HepG2 (cell line): Measurements from ENCODE around the gene ANKRD11. TPM values are rescaled to one million over a fixed set of nuclear protein-coding genes. Genes with fewer than 3 reads are reported as not detected.

Experiments
- ATAC-seq: fragments of 200-7000 bp; cut with Tn5 transposase; 3 replicates; pipeline ENCODE4 v1.9.1; 2020; ENCODE audit warnings: mild to moderate bottlenecking, moderate library complexity
- BruUV-seq: library from RNA; stranded (reverse); fragments of 400-500 nt; replicated peaks from 2 replicates; lab custom pipeline; 2021; lab: Mats Ljungman, UMichigan
- CTCF ChIA-PET: fragments of 300-600 bp; formaldehyde crosslinking; extraction: SDS; loops from one replicate; lab custom pipeline; 2021; ENCODE audit warnings: low total read pairs, inconsistent platforms, low intra/inter-chr PET ratio; lab: Yijun Ruan, JAX
- POLR2A ChIA-PET: fragments of 350-600 bp; sonication (Branson Sonifier 250); formaldehyde crosslinking; loops from one replicate; lab custom pipeline; 2020; ENCODE audit warnings: antibody characterized with exemption, inconsistent platforms; lab: Yijun Ruan, JAX
- DNase-seq: peaks from one replicate; pipeline ENCODE4 v3.0.0-alpha.2; 2015; ENCODE audit warnings: low spot score
- FAIRE-seq: peaks from 3 replicates; lab custom pipeline; 2011; peaks lifted over from hg19 to GRCh38; lab: Jason Lieb, UNC
- H2AFZ ChIP-seq: one replicate; pipeline ENCODE4 v1.6.1; 2011; ENCODE audit warnings: low read length, inconsistent platforms
- H3K27ac ChIP-seq: fragments of 300-600 bp; 3 replicates; pipeline ENCODE4 v1.8.0; 2011; ENCODE audit warnings: mixed run types, mild to moderate bottlenecking, mixed read lengths, low read length, inconsistent platforms; ENCODE audit not compliant: insufficient read depth; ENCODE audit errors: extremely low read length
- H3K27me3 ChIP-seq, 2 experiments: fragments of 200-600 bp in 1 of 2; 2 replicates in 1 of 2; 3 replicates in 1 of 2; pipeline versions ENCODE4 v1.6.0 to v1.8.0; 2011; ENCODE audit warnings: low read length in 2 of 2, mild to moderate bottlenecking in 2 of 2, moderate library complexity in 2 of 2, inconsistent platforms in 1 of 2; ENCODE audit not compliant: insufficient read depth in 2 of 2, control insufficient read depth in 1 of 2
- H3K36me3 ChIP-seq, 2 experiments: fragments of 200-600 bp in 1 of 2; replicated peaks in 1 of 2; 2 replicates in 1 of 2; 3 replicates in 1 of 2; pipeline versions ENCODE4 v1.5.1 to v1.8.0; 2011; ENCODE audit warnings: low read length in 2 of 2, inconsistent platforms in 1 of 2; ENCODE audit not compliant: insufficient read depth in 2 of 2, control insufficient read depth in 1 of 2
- H3K4me1 ChIP-seq: 2 replicates; pipeline ENCODE4 v1.5.1; 2012; ENCODE audit warnings: low read length, inconsistent platforms; ENCODE audit not compliant: insufficient read depth
- H3K4me2 ChIP-seq: 2 replicates; pipeline ENCODE4 v1.6.0; 2011; ENCODE audit warnings: low read depth, low read length, inconsistent platforms
- H3K4me3 ChIP-seq, 3 experiments: fragments of 200-600 bp in 1 of 3; sonication (generic), shearing (Covaris generic) in 1 of 3; replicated peaks in 1 of 3; 2 replicates each; pipeline ENCODE4 v1.5.1; 2011 to 2016; ENCODE audit warnings: low read length in 3 of 3, inconsistent platforms in 2 of 3, low read depth in 2 of 3, mild to moderate bottlenecking in 2 of 3, control low read depth in 1 of 3, mixed read lengths in 1 of 3; ENCODE audit not compliant: insufficient read depth in 1 of 3
- H3K79me2 ChIP-seq: one replicate; pipeline ENCODE4 v1.6.1; 2011; ENCODE audit warnings: low read length, inconsistent platforms; ENCODE audit not compliant: insufficient read depth
- H3K9ac ChIP-seq: 2 replicates; pipeline ENCODE4 v1.6.0; 2011; ENCODE audit warnings: mild to moderate bottlenecking, low read depth, low read length, inconsistent platforms; ENCODE audit not compliant: insufficient read depth
- H3K9me3 ChIP-seq: 2 replicates; pipeline ENCODE4 v1.5.1; 2012; ENCODE audit warnings: mild to moderate bottlenecking, low read length
- H4K20me1 ChIP-seq: 2 replicates; pipeline ENCODE4 v1.6.0; 2011; ENCODE audit warnings: inconsistent platforms, mild to moderate bottlenecking, low read length, moderate library complexity; ENCODE audit not compliant: insufficient read depth
- ARID5B ChIP-seq: IDR thresholded peaks from 2 replicates; pipeline ENCODE4 v1.4.0; 2020; ENCODE audit warnings: mild to moderate bottlenecking, missing genetic modification reagents
- IKZF1 ChIP-seq: fragments of 450-650 bp; IDR thresholded peaks from 2 replicates; pipeline ENCODE4 v1.7.1; 2016
- SMAD9 ChIP-seq: sonication (generic); formaldehyde crosslinking; IDR thresholded peaks from 2 replicates; pipeline ENCODE4 v1.5.1; 2020; ENCODE audit warnings: mild to moderate bottlenecking, missing genetic modification reagents
- SOX13 ChIP-seq, 3 experiments: fragments of 450-650 bp in 1 of 3; sonication (generic) in 1 of 3; formaldehyde crosslinking in 1 of 3; IDR thresholded peaks in 2 of 3; conservative IDR thresholded peaks in 1 of 3; 2 replicates each; pipeline versions ENCODE4 v1.5.0 to v1.6.1; 2016 to 2020; ENCODE audit warnings: antibody characterized with exemption in 1 of 3, mild to moderate bottlenecking in 1 of 3, missing compliant biosample characterization in 1 of 3, missing genetic modification reagents in 1 of 3, moderate library complexity in 1 of 3
- SPEN ChIP-seq: sonication (generic); formaldehyde crosslinking; IDR thresholded peaks from 2 replicates; pipeline ENCODE4 v1.5.1; 2020; ENCODE audit warnings: low read depth, mild to moderate bottlenecking, missing genetic modification reagents
- ZNF503 ChIP-seq: sonication (generic); formaldehyde crosslinking; IDR thresholded peaks from 2 replicates; pipeline ENCODE4 v1.4.0; 2020; ENCODE audit warnings: missing genetic modification reagents
- ZNF687 ChIP-seq: sonication (generic); formaldehyde crosslinking; IDR thresholded peaks from 2 replicates; pipeline ENCODE4 v1.5.1; 2020; ENCODE audit warnings: mild to moderate bottlenecking, missing genetic modification reagents, moderate library complexity
- ZNF792 ChIP-seq: IDR thresholded peaks from 2 replicates; pipeline ENCODE4 v1.6.1; 2016
- WGBS: methylation state at CpG from one replicate; pipeline ENCODE4 v1.1.6; 2017; ENCODE audit warnings: low lambda C conversion rate; 5-methylcytosine and 5-hydroxymethylcytosine counted together
- in situ Hi-C: cut with HindIII; loops from 2 replicates; pipeline ENCODE4 v1.10.0; 2017; ENCODE audit warnings: low pct_unique_long_range_greater_than_20kb; ENCODE audit not compliant: extremely low pct_ligation_motif_present
- intact Hi-C: fragments of 100-400 bp; cut with micrococcal nuclease; formaldehyde crosslinking; loops from one replicate; pipeline ENCODE4 v1.10.0; 2022; ENCODE audit not compliant: unreplicated experiment
- polyA plus RNA-seq, 8 experiments: library from polyadenylated mRNA; depleted of rRNA in 3 of 8; stranded (reverse) in 7 of 8; unstranded in 1 of 8; fragments of >200 nt; fragmentation: Illumina TruSeq in 4 of 8; extraction: Trizol in 4 of 8; gene quantifications; 2 replicates each; pipeline versions ENCODE4 v1.2.1 to v1.2.3, GENCODE V29; 2011 to 2016; ENCODE audit warnings: low read depth in 4 of 8, missing spikeins in 1 of 8, mixed read lengths in 1 of 8; ENCODE audit not compliant: insufficient read depth in 1 of 8
- total RNA-seq, 5 experiments: library from RNA; depleted of rRNA; stranded (reverse); fragments of >200 nt; fragmentation: Illumina TruSeq; extraction: Trizol; gene quantifications; 2 replicates each; pipeline ENCODE4 v1.2.3, GENCODE V29; 2016; ENCODE audit warnings: low read depth in 1 of 5

ANKRD11 gene
- total and polyA plus RNA-seq, 2 of the 13 experiments (the other 11 are each of a cell fraction or from before 2014, with no cell fraction given) = 21.4 to 38.4 TPM

- peaks cover 97% of the 10 kb centered on the region for H3K79me2 ChIP-seq
- peak overlapping the region in 1 of 3 experiments; percentile 37; a peak in 1 of 6 replicates for H3K4me3 ChIP-seq
- 0 out of 5 replicates have a peak, but pooled peaks cover 0 to 1% of the 10 kb centered on the region in 2 experiments for H3K36me3 ChIP-seq
- TF ChIP-seq SMAD9 (CRISPR knock-in tag) (no peak), IKZF1 (no peak), ZNF792 (CRISPR knock-in tag) (peak; percentile 78; the same call in 1 of the 2 replicates), SOX13 (IDR thresholded peaks at IDR 0.05) (no peak), SOX13 (CRISPR knock-in tag; conservative IDR thresholded peaks at IDR 0.05 in 1 of 2, IDR thresholded peaks at IDR 0.05 in 1 of 2) (no peak), SPEN (0 out of 2 replicates have a peak, but pooled peaks have one; percentile 0), ARID5B (CRISPR knock-in tag) (no peak), ZNF687 (CRISPR knock-in tag) (no peak), ZNF503 (CRISPR knock-in tag) (no peak)
- WGBS = 75% methylated on average over 5 of the region's 5 CpGs
- peak overlapping the region; percentile 63 for H3K27ac ChIP-seq
- peak overlapping the region; percentile 70 for H3K4me2 ChIP-seq
- FAIRE-seq (no peak), ATAC-seq (no peak), DNase-seq (no peak)
- no TSS peak for BruUV-seq
- ChIA-PET POLR2A (interaction anchor here (0.8 to 1.2 kb wide), 2 partner anchors 33 to 44 kb away, joined by 3 to 5 read pairs; no protein-coding TSS in a partner anchor), CTCF (no interaction called here)
- H4K20me1 ChIP-seq = peaks cover 99% of the 10 kb centered on the region
- intact Hi-C loops (no loop called here), in situ Hi-C loops (no loop called here)
- H3K9me3 ChIP-seq = no peaks in the 10 kb centered on the region
- H3K4me1 ChIP-seq = peaks cover 87% of the 10 kb centered on the region
- H3K27me3 ChIP-seq = no peaks in the 10 kb centered on the region
- no peak overlapping the region for H2AFZ ChIP-seq
- 0 out of 2 replicates have a peak overlapping the region, but pooled peaks have one; percentile 5 for H3K9ac ChIP-seq
These were observed 45.2 kb downstream of the ANKRD11 start for GRCh38 chr16:89445166-89445565.
